ENCODE results near the gene POLD1.

DNA sequence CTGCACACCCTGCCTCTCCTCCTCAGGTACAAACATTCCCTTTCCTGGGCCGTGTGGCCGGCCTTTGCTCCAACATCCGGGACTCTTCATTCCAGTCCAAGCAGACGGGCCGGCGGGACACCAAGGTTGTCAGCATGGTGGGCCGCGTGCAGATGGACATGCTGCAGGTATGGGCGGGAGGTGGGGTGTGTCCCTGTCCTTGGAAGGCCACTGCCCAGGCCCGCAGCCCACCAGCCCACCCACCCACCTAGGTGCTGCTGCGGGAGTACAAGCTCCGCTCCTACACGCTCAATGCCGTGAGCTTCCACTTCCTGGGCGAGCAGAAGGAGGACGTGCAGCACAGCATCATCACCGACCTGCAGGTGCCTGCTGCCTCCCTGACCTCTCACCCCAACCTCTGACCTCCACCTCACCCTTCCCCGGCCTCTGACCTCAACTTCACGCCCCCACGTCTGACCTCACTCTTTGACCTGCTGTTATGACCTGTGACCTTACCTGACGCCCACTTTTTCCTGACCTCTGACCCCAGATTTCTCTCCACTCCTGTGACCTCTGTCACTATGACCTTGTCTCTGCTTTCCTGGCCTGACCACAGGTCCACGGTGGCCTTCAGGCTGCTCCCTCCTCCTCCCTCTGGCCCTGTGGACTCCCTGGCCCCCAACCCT, 22.1 kb downstream of the POLD1 start:
- no peak for TF ChIP-seq CTCF (conservative IDR thresholded peaks at IDR 0.05; ENCODE audit: low read depth, low read length)
- TF ChIP-seq EZH2 (IDR thresholded peaks at IDR 0.05; ENCODE audit: borderline replicate concordance, low read depth, low read length, poor library complexity, severe bottlenecking), result no peak

Measured in A673 (cell line).